SK-N-SH (cell line): ENCODE results near the gene SOX15. TPM values are rescaled to one million over a fixed set of nuclear protein-coding genes. Genes with fewer than 3 reads are reported as not detected.

Experiments
- CTCF ChIA-PET: fragments of 300-600, 350-600 bp; formaldehyde crosslinking; extraction: SDS; loops from one replicate; lab custom pipeline; 2021; lab: Yijun Ruan, JAX
- POLR2A ChIA-PET: fragments of 350-600 bp; sonication (Branson Sonifier 250); formaldehyde crosslinking; extraction: SDS; loops from one replicate; lab custom pipeline; 2020; ENCODE audit warnings: antibody characterized with exemption, inconsistent platforms; lab: Yijun Ruan, JAX
- DNase-seq: peaks from one replicate; pipeline ENCODE4 v3.0.0; 2012
- H2AFZ ChIP-seq: fragments of 200-600 bp; sonication (generic); 2 replicates; pipeline ENCODE4 v1.8.1; 2016; ENCODE audit warnings: antibody characterized with exemption, mild to moderate bottlenecking, low read depth
- H3F3A ChIP-seq: fragments of 200-600 bp; sonication (generic); replicated peaks from 2 replicates; pipeline ENCODE3; 2016; ENCODE audit warnings: antibody characterized with exemption, mild to moderate bottlenecking; ENCODE audit not compliant: insufficient read depth
- H3K27ac ChIP-seq, 2 experiments: fragments of 200-500 bp in 1 of 2; fragments of 200-600 bp in 1 of 2; sonication (Bioruptor generic) in 1 of 2; sonication (generic), shearing (Covaris generic) in 1 of 2; 2 replicates each; pipeline versions ENCODE4 v1.5.1 to v1.6.1; 2014 to 2016; ENCODE audit warnings: low read depth in 2 of 2, inconsistent platforms in 1 of 2, low read length in 1 of 2, mild to moderate bottlenecking in 1 of 2, mixed read lengths in 1 of 2
- H3K27me3 ChIP-seq: fragments of 200-600 bp; sonication (generic), shearing (Covaris generic); 2 replicates; pipeline ENCODE4 v1.6.1; 2016; ENCODE audit warnings: mixed run types; ENCODE audit not compliant: insufficient read depth
- H3K36me3 ChIP-seq, 2 experiments: fragments of 200-500 bp in 1 of 2; fragments of 200-600 bp in 1 of 2; sonication (Bioruptor generic) in 1 of 2; sonication (generic) in 1 of 2; replicated peaks in 1 of 2; 2 replicates each; pipeline versions ENCODE3 to v1.5.1; 2014 to 2016; ENCODE audit warnings: low read length in 1 of 2, mild to moderate bottlenecking in 1 of 2; ENCODE audit not compliant: insufficient read depth in 2 of 2, control insufficient read depth in 1 of 2
- H3K4me1 ChIP-seq, 2 experiments: fragments of 200-500 bp in 1 of 2; fragments of 200-600 bp in 1 of 2; sonication (Bioruptor generic) in 1 of 2; sonication (generic), shearing (Covaris generic) in 1 of 2; 2 replicates each; pipeline versions ENCODE4 v1.5.1 to v1.6.1; 2014 to 2016; ENCODE audit warnings: low read depth in 1 of 2, low read length in 1 of 2, mixed run types in 1 of 2; ENCODE audit not compliant: insufficient read depth in 2 of 2, control insufficient read depth in 1 of 2
- H3K4me2 ChIP-seq: fragments of 200-600 bp; sonication (generic), shearing (Covaris generic); 2 replicates; pipeline ENCODE4 v1.6.1; 2017; ENCODE audit warnings: mixed run types
- H3K4me3 ChIP-seq, 2 experiments: fragments of 200-500 bp in 1 of 2; fragments of 200-600 bp in 1 of 2; sonication (Bioruptor generic) in 1 of 2; sonication (generic), shearing (Covaris generic) in 1 of 2; 2 replicates each; pipeline versions ENCODE4 v1.5.1 to v1.8.1; 2014 to 2016; ENCODE audit warnings: low read depth in 2 of 2, inconsistent platforms in 1 of 2, low read length in 1 of 2, mild to moderate bottlenecking in 1 of 2, mixed read lengths in 1 of 2, moderate library complexity in 1 of 2
- H3K79me2 ChIP-seq: fragments of 200-600 bp; sonication (generic); 2 replicates; pipeline ENCODE4 v1.8.1; 2017; ENCODE audit warnings: mild to moderate bottlenecking; ENCODE audit not compliant: insufficient read depth
- H3K9ac ChIP-seq: fragments of 200-600 bp; sonication (generic); 2 replicates; pipeline ENCODE4 v1.6.1; 2017; ENCODE audit warnings: mixed run types
- H3K9me2 ChIP-seq: fragments of 200-600 bp; sonication (generic); 2 replicates; pipeline ENCODE4 v1.6.1; 2017; ENCODE audit warnings: mixed run types
- H3K9me3 ChIP-seq: fragments of 200-600 bp; sonication (generic); 2 replicates; pipeline ENCODE4 v1.6.1; 2017; ENCODE audit warnings: mixed run types, mild to moderate bottlenecking, moderate library complexity
- H4K20me1 ChIP-seq: fragments of 200-600 bp; sonication (generic); 2 replicates; pipeline ENCODE4 v1.6.1; 2017; ENCODE audit warnings: mild to moderate bottlenecking, mixed run types; ENCODE audit not compliant: insufficient read depth
- FOXJ3 ChIP-seq: sonication (generic); formaldehyde crosslinking; IDR thresholded peaks from 2 replicates; pipeline ENCODE4 v1.5.1; 2020; ENCODE audit warnings: mild to moderate bottlenecking, missing genetic modification reagents
- GABPA ChIP-seq: IDR thresholded peaks from 2 replicates; pipeline ENCODE4 v1.4.0; 2012; ENCODE audit warnings: low read depth, mild to moderate bottlenecking
- MAX ChIP-seq: IDR thresholded peaks from 2 replicates; pipeline ENCODE4 v1.4.0; 2012; ENCODE audit warnings: low read depth
- POLR2AphosphoS5 ChIP-seq: IDR thresholded peaks from 2 replicates; pipeline ENCODE4 v1.6.1; 2012; ENCODE audit warnings: low read depth, low read length
- RFX5 ChIP-seq: IDR thresholded peaks from 2 replicates; pipeline ENCODE4 v1.6.1; 2012; ENCODE audit warnings: mild to moderate bottlenecking, improper control_type of control experiment, low read length
- SIN3A ChIP-seq: IDR thresholded peaks from 2 replicates; pipeline ENCODE4 v1.6.1; 2012; ENCODE audit warnings: low read depth, mild to moderate bottlenecking, low read length, moderate library complexity, borderline replicate concordance
- SMC3 ChIP-seq: IDR thresholded peaks from 2 replicates; pipeline ENCODE4 v1.6.1; 2012; ENCODE audit warnings: low read depth, low read length, improper control_type of control experiment
- TAF1 ChIP-seq: IDR thresholded peaks from 2 replicates; pipeline ENCODE4 v1.6.1; 2012; ENCODE audit warnings: low read depth, mild to moderate bottlenecking, low read length, moderate library complexity, borderline replicate concordance
- TCF12 ChIP-seq: IDR thresholded peaks from 2 replicates; pipeline ENCODE4 v1.4.0; 2012
- USF1 ChIP-seq: IDR thresholded peaks from 2 replicates; pipeline ENCODE4 v1.4.0; 2012; ENCODE audit warnings: low read depth, borderline replicate concordance
- ZBTB33 ChIP-seq: IDR thresholded peaks from 2 replicates; pipeline ENCODE4 v1.4.0; 2012; ENCODE audit warnings: low read depth, borderline replicate concordance
- WGBS: methylation state at CpG from one replicate; pipeline ENCODE4 v1.1.6; 2017; ENCODE audit warnings: low lambda C conversion rate; 5-methylcytosine and 5-hydroxymethylcytosine counted together
- polyA plus RNA-seq, 3 experiments: library from polyadenylated mRNA; depleted of rRNA; stranded (reverse); fragments of >200 nt; gene quantifications; 2 replicates each; pipeline ENCODE4 v1.2.3, GENCODE V29; 2012
- TF ChIP-seq, protein P1 (sequence below): IDR thresholded peaks from 2 replicates; pipeline ENCODE4 v1.6.1; 2012; ENCODE audit warnings: mild to moderate bottlenecking, low read depth, low read length, moderate library complexity

The SOX15 gene
- polyA plus RNA-seq, 1 of the 3 experiments (the other 2 are of a cell fraction) = 1.3 TPM

- no peak overlapping the region for H3K4me2 ChIP-seq
- peaks cover 68% of the 10 kb centered on the region for H3K79me2 ChIP-seq
- WGBS = 93% methylated on average over 10 of the region's 10 CpGs
- H3K27ac ChIP-seq = no peak overlapping the region
- POLR2A ChIA-PET = no interaction called here
- H3K36me3 ChIP-seq = peaks cover 56 to 58% of the 10 kb centered on the region in 2 experiments
- no peak overlapping the region for H2AFZ ChIP-seq
- no peak overlapping the region for H3K4me3 ChIP-seq
- peaks cover 42% of the 10 kb centered on the region for H3F3A ChIP-seq
- TF ChIP-seq MAX (no peak), POLR2AphosphoS5 (no peak), ZBTB33 (no peak), TAF1 (no peak), SMC3 (no peak), USF1 (no peak), SIN3A (no peak), FOXJ3 (no peak), GABPA (no peak), RFX5 (no peak), TCF12 (no peak)
- TF ChIP-seq, protein P1, sequence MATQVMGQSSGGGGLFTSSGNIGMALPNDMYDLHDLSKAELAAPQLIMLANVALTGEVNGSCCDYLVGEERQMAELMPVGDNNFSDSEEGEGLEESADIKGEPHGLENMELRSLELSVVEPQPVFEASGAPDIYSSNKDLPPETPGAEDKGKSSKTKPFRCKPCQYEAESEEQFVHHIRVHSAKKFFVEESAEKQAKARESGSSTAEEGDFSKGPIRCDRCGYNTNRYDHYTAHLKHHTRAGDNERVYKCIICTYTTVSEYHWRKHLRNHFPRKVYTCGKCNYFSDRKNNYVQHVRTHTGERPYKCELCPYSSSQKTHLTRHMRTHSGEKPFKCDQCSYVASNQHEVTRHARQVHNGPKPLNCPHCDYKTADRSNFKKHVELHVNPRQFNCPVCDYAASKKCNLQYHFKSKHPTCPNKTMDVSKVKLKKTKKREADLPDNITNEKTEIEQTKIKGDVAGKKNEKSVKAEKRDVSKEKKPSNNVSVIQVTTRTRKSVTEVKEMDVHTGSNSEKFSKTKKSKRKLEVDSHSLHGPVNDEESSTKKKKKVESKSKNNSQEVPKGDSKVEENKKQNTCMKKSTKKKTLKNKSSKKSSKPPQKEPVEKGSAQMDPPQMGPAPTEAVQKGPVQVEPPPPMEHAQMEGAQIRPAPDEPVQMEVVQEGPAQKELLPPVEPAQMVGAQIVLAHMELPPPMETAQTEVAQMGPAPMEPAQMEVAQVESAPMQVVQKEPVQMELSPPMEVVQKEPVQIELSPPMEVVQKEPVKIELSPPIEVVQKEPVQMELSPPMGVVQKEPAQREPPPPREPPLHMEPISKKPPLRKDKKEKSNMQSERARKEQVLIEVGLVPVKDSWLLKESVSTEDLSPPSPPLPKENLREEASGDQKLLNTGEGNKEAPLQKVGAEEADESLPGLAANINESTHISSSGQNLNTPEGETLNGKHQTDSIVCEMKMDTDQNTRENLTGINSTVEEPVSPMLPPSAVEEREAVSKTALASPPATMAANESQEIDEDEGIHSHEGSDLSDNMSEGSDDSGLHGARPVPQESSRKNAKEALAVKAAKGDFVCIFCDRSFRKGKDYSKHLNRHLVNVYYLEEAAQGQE = no peak
- H4K20me1 ChIP-seq = peaks cover 23% of the 10 kb centered on the region
- no peaks in the 10 kb centered on the region for H3K9me2 ChIP-seq
- H3K9me3 ChIP-seq = no peaks in the 10 kb centered on the region
- CTCF ChIA-PET = interaction anchor here (1.4 to 5.9 kb wide), 2 partner anchors 9 to 54 kb away, joined by 5 to 40 read pairs; partner anchors contain the start of gene SENP3
- H3K9ac ChIP-seq = no peak overlapping the region
- H3K4me1 ChIP-seq = peaks cover 9 to 26% of the 10 kb centered on the region in 2 experiments
- no peaks in the 10 kb centered on the region for H3K27me3 ChIP-seq
- no peak for DNase-seq
Observed at GRCh38 chr17:7570351-7570750, 19.5 kb downstream of the SOX15 start.
